Stimulated activated CD4-positive, alpha-beta T cell treated with anti-CD3 and anti-CD28 coated beads, Interleukin-15, amount 100 ng/mL, for 24 hours (primary cell): Measurements from ENCODE around the gene OR2B6.

Source experiments
- DNase-seq: peaks from one replicate; pipeline ENCODE4 v3.0.0-alpha.2; 2020

The OR2B6 gene

GRCh38 chr6:28001351-28001750, 44.3 kb downstream of the OR2B6 start:
- DNase-seq: no peak

GRCh38 chr6:28001751-28002150, 44.7 kb downstream of the OR2B6 start:
- no peak for DNase-seq

GRCh38 chr6:28002161-28002560, 45.1 kb downstream of the OR2B6 start:
- DNase-seq: no peak

GRCh38 chr6:28003059-28003458, 46.0 kb downstream of the OR2B6 start:
- no peak for DNase-seq

- DNase-seq: no peak
Measured at GRCh38 chr6:28003661-28004060, 46.6 kb downstream of the OR2B6 start.

- DNase-seq: no peak
Measured at GRCh38 chr6:28004350-28005151, 47.5 kb downstream of the OR2B6 start.

GRCh38 chr6:28005152-28005890, 48.3 kb downstream of the OR2B6 start:
- no peak for DNase-seq

GRCh38 chr6:28005975-28006374, 48.9 kb downstream of the OR2B6 start:
- no peak for DNase-seq
